Cortex of kidney (tissue), 1 donor: Measurements from ENCODE around the gene CDK5RAP2.

Experiments
- DNase-seq: peaks from one replicate; lab custom pipeline; 2025; lab: John Stamatoyannopoulos, UW

Gene CDK5RAP2

DNA sequence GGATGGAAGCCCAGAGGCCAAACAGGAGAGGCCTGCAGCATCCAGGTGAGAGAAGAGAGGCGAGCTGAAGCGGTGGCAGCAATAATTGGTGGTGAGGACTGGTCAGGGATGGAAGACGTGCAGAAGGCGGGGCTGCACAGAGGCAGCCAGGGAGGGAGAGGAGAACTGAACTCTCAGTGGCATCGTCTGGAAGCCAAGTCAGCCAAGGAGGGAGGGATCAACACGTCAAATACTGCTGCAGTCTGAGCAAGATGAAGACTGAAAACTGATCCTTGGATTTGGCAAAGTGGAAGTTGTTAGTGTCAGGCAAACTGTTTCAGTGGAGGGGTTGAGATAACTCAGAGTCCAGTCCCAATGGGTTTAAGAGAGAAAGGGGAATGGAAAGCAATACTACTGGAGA, 145.4 kb downstream of the CDK5RAP2 start:
- no peak for DNase-seq

DNA sequence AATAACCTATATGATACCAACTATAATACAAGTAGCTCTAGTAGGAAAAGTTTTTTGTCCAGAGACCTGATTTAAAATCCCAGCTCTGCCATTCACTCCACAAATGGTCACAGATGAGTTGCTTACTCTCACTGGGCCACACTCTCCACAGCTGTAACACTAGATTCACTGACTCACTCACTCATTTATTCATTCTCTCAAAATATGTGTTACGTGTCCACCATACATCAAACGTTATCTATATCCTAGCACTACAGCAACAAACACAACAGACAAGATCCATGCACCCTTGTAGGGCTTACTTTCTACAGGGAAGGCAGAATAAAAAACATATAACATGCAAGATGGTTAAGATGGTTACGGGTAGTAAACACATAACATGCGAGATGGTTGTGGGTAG, 146.3 kb downstream of the CDK5RAP2 start:
- no peak for DNase-seq

DNA sequence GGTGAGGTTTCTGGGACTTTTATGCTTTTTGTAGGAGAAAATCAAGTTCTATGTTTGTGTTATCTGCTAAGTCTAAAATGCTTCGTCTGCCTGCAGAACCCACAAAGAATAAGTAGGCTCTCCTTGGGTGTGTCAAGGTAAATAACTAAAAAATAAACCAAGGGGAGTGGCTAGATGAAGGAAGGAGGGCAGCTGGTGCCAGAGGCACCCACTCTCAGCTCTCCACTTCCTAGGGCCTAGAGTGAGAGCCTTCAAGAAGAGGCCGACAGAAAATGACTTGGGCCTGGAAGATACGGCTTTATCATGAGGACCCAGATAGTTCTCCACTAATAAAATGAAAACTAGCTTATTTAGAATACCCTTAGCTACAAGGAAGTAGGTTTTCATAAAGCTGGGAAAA, 147.4 kb downstream of the CDK5RAP2 start:
- DNase-seq = no peak

DNA sequence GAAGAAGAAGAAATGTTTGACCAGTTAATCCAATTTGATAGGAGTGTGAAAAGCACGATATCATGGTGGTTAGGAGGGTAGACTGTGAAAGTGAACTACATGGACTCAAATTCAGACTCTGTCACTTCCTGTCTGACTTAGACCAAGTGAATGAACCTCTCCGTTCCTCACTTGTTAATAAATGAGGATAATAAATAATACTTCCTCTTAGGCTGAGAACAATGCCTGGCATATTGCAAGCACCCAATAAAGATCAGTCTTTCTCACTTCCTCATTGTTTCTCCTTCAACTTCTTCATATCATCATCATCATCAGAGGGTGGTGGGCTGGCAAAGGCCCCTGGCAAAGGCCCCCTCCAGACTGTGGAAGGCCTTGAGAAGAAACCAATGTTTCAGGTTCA, 148.7 kb downstream of the CDK5RAP2 start:
- DNase-seq = no peak

DNA sequence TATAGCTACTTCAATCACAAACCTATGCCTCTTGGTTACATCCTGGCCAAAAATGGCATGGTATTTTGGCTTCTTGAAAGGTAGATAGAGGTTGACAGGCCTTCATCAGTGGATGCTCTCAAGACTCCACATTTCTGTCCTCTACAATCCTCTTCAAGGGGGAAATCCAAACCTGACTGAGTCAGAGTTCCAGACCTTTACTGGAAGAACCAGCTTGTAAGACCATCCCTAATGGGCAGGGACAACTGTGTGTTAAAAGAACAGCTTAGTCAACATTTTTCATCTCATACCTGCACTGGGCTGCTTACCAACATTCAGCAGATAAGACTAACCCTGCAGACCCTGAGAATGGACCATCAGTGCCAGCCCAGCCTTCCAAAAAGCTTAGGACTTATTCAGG, 155.7 kb downstream of the CDK5RAP2 start:
- DNase-seq = no peak

DNA sequence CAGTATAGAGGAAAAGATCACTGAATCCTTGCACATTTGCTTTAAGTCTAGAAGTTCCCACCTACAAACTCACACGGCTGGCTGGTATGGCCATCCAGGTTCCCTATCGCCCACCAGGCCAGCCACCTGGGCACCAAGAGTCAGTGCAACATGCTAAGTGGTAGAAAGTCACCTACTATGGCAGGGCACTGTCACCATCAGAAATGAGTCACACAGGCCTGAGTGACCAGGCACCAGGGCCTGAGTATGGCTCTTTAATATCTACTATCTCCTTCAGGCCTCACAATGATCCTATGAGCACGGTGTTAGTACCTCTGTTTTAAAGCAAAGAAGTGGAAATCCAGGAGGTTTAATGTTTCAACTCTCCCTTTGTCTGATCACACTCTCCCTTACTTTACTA, 156.2 kb downstream of the CDK5RAP2 start:
- no peak for DNase-seq

DNA sequence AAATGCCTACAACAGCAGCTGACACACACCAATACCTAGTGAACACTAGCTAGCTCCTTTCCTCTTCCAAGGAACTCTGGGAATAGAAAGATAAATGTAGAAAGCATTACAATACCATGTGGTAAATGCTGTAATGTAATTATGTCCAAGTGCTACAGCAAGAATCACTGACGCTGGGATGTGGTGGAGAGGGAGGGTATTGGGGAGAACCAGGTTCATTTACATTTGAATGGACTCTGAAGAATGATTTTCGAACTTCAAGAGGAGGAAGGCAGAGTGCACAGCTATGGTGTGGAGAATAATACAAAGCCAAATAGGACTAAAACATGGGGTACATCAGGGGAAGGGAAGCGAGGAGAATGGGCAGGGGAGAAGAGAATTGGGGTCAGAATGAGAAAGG, 158.0 kb downstream of the CDK5RAP2 start:
- no peak for DNase-seq

DNA sequence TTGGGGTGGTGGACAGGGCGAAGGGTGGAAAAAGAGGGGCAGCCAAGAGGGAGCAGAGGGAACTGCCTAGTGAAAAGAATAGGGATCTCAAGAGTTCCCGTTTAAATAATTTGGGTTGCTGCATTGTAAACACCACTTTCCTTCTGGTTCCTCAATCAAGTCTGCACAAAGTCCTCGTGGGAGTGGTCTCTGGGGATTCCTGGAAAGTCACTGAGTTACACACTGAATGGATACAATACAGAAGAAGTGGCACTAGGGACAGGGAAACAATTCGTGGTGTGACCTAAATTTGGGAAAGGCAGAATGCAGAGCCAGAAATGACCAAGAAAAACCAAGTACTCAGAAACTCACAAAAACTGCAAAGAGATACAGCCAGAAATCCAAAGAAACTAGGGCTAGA, 161.7 kb downstream of the CDK5RAP2 start:
- DNase-seq = no peak

DNA sequence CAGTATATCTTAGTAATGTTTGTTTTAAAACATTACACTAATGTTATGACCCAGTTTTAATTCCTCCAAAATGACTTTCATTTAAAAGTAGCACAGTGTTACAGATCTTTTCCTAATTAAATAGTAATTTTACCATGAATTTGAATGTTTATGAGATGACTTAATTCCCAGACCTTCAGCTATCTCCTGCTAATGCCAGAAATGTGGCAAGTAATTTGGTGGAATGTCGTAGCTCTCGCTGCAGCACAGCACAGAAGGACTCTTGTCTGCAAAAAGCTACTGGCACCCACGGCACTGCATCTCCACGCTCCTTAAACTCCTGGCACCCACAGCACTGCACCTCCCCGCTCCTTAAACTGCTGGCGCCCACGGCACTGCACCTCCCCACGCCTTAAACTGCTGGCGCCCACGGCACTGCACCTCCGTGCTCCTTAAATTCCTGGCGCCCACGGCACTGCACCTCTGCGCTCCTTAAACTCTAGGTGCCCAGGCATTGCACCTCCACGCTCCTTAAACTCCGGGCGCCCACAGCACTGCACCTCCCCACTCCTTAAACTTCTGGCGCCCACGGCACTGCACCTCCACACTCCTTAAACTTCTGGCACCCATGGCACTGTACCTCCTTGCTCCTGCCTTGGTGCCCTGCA, 163.1 kb downstream of the CDK5RAP2 start:
- no peak for DNase-seq

DNA sequence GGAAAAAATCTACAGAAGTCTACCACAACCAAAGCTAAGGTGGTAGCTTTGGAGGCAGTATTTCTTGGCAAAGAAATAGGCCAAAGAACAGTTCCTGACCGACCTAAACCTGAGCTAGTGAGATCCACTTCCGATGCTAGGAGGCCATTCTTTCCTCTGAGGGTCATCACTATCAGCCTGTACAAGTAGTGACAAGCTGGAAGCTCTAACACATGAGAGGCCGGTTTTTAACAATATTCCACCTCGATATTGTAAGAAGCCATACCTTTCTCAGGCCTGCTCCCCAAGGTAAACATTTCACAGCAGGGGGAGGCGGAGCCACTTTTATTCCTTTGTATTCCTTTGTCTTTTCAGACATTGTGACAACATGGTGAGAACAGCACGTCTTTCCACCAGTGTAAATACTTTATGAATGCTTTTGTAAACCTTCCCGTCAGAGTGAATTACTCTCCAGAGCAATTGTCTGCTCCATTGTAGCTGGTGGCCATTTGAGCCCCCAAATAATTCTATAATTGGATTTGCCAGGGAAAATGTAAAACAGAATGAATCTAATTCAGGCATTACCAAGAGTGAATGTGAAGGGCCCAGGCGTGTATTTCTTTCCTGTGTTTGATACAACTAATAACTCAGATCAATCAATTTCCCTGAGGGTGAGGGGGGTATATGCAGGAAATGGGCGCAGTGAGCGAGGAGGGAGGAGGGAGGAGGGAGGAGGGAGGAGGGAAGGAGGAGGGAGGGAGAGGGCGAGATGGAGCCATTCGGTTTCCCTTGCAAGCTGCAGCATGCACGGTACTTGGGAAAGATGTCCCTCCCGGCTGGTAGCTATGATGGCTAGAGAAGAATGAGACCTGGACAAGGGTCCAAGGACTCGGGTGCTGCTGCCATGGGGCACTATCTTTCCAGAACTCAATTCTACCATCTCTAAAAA, 166.6 kb downstream of the CDK5RAP2 start:
- no peak for DNase-seq

DNA sequence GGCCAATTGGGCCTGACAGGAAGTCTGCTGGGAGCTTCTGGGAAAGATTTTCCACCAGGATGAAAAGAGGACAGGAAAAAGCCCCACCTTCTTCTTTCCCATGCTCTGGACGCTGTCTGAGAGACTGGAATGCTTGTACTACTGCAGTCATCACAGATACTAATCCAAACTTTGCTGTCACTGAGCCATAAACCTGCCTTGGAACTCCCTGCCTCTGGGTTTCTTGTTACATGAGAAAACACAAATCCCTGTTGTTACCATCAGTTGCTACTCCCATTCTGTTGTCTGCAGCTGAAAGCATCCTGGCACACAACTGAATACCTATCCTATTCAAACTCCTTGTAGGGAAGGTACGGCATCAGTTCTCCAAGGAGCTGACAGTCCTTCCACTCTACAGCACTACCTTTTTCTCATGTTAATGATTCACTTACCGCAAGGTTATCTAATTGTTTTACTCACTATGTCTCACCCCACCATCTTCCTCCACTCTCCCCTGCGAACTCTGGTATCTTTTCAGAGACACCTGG, 167.5 kb downstream of the CDK5RAP2 start:
- no peak for DNase-seq

DNA sequence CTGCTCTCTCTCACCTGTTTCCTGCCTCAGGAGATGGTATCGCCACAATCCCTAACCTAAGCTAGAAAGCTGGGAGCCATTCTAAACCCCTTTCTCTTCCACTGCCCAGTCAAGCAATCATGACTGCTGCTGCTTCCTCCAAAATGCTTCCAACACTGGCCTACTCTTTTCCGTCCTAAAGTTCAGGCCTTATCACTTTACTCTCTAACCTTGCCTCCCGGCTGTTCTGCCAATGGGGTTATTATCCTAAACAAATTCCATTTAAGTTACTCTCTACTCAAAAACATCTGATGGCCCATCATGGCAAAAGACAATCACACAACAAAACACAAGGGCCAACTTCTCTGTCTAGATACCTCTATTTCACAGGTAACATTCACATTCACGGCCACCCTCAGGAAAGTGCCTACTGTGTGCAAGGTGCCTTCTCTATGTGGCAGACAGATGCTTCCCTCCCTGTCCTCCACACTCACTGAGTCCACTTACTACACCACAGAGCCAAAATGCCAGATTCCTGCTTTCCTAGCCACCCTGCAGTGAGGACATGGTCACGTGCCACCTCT, 168.0 kb downstream of the CDK5RAP2 start:
- no peak for DNase-seq

DNA sequence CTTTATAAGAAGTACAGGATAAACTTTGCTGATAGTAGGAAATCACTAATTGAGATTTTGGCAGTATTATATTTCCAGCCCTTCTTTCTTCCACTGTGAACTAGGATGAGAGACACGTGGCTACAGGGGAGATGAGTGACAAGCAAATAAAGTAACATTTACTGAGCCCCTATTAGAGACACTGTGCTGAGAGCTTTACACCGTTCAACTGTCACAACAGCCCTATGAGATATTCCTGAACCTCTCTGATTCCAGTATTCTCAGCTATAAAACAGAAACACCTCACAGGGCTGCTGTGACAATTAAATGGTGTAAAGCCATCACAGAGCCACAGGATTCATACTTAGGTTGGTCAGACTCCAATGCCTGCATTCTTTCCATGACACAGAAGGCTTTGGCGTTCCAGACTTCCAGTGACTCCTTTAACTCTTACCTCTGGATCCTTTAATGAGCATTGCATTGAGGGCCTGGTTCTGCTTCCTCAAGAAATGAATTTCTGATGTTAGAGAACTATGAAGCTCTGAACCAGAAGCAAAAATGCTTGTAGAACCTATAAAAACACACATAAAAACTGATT, 169.0 kb downstream of the CDK5RAP2 start:
- no peak for DNase-seq

DNA sequence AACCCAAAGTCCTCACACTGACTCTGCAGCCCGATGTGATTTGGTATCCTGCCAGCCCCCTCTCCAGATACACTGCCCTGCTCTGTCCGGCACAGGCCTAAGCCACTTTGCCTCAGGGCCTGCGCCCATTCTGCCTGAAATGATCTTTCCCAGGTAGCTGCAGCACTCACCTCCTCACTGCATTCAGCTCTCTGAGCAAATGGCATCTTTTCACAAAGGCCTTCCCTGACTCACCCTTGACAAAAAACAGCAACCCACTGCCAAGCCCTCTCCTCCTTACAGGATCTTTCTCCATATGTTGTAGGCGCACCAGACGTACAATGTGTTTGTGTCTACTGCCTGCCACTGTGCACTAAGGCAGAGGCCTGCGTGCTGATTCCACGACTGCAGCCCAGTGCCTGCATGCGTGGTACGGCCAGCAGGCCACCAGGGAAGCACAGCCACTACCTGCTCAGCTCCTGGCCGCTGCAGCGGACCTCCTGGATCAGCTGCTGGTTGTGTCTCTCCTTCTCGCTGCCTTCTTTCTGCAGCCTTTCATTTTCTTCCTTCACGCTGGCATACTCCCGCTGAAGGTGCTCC, 171.2 kb downstream of the CDK5RAP2 start:
- DNase-seq = no peak

DNA sequence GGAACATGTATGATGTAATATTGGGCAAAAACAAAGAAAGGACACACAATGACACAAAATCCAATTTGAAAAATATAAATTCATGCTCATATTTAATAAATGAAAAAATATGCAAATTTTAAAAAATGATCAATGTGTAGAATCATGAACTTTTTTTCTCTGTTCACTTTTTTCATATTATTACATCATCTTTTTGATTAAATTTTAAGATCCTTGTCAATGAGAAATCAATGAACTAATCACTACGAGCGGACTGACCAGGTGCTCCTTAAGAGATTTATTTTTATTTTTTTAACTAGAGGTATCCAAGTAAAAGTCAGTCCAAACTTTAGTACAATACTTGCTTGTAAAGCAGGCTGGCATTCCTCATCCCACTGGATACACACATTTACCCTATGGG, 174.1 kb downstream of the CDK5RAP2 start:
- no peak for DNase-seq

DNA sequence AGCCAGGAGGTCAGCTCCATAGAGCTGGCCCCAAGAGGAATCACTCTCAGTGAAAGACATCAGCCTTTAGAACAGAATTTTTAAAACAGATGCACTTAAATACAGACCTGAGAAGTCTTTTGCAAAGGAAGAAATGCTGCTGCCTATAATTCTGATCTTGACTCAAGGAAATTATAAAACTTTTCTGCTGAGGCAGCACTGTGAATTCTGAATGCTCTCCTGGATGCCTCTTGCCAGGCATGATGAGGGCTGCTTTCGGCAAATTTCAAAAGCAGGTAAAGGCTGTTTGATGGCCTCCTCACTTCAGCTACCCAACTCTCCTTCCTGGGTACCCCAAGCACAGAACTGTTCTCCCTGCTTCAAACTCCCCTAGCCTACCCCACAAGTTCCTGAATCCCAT, 174.8 kb downstream of the CDK5RAP2 start:
- DNase-seq = no peak

DNA sequence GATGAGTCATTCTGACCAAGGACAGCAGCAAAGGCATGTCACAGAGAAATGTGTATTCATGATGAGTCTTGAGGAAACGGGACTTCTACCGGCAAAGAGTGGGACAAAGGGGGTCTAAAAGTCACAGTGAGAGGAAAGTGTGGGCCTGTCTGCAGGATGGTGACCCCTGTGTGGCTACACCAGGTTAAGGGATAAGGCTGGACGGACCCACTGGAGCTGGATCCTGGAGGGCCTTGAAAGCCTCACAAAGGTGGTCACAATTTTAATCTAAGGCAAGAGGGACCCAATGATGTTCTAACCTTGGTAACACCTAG, 176.5 kb downstream of the CDK5RAP2 start:
- DNase-seq = no peak

DNA sequence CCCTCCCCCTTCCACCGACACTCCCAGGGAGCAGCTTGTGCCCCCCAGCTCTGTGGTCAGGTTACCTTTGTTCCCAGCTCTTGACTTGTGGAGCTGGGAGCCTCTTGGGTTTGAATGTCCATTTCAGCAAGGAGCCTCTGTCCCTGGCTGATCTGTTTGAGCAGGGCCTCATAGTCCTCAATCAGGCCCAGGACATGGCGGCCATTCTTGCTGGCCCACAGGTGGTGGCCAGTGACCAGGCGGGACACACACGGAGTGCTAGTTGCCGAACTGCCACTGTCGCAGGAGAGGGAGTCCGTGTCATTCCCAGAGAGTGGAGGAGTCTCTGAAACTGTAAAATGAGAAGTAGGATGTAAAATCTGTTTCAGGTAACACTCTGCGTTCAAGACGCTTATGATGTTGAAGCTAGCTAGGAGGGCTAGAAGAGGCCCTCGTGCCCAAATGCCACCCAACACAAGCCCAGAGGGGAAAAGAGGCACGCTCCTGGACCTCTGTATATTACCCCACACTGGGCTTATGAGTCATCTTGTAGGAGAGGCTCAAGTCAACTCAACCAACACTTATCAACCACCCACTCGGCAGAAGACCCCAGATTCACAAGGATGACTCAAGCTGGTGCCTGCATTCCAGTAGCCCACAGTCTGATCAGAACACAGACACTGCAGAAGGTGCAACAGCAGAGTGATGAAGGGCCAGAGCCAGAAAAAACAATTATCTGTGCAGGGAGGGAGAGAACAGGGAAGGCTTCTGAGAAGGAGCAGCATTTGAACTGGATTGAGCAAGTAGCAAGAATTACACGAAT, 177.0 kb downstream of the CDK5RAP2 start:
- DNase-seq = no peak

DNA sequence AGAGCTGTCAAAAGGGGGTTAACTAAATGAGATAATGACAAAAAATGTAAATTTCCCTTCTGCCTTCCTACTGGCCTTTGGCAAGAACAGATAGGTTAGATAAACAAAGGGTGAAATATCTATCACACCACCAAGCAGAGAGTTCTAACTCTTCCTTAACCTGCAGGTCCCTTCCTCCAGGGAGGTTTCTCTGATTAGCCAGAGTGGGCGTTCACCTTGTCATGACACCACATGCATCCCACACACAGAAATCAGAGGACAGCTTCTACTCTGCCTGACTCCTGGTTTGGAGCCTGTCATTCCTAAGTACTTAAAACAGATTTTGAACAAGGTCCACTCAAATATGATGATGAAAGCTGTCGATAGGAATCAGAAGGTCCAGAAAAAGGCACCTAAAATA, 180.0 kb downstream of the CDK5RAP2 start:
- DNase-seq = no peak

DNA sequence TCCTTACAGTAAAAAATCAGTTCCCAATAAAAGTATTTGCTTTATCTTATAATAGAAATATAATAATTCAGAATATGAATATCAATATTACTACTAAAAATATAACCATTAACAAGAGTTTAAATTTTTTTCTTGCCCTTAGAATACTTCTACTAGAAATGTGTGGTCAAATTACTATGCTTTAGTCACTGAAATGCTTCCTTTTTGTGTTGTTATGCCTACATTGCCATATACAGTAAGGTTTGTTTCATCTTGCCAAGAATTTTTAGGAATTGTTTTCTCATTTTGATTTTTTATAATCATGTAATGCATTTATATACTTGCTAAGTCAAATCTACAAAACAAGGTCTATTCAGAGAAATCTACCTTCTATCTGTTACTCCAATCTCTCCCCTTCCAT, 181.7 kb downstream of the CDK5RAP2 start:
- DNase-seq = no peak

DNA sequence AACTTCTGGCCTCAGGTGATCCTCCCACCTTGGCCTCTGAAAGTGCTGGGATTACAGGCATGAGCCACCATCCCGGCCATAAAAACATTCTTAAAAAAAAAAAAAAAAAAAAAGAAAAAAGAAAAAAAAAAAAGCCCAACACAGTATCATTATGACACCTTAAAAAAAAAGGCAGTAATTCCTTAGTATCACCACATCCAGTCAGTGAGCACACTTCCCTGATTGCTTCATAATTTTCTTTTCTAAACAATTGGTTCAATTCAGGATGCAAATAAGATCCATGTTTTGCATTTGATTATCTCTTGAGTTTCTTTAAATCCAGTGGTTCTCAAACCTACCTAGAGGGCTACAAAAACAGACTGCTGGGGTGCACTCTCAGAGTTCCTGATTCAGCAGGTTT, 182.5 kb downstream of the CDK5RAP2 start:
- no peak for DNase-seq

DNA sequence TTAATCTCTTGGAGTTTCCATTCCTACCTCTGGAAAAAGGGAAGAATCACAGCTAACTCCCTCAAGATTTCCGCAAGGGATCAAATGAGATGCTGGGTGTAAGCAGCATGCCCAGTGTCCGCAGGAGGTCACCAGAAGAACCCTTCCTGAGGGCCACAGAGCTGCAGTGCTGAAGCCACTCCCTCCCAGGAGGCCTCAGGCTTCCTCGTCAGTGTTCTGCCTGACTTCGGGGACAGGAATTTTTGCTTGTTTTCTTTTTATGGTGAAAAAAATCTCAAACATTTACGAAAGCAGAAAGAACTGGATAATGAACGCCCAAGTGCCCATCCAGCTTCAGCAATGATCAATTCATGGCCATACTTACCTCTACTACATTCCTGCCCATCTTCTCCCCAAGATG, 183.0 kb downstream of the CDK5RAP2 start:
- no peak for DNase-seq
